Spleen (tissue), 11 donors: ENCODE measurements around the gene PPP1R9B. TPM values are rescaled to one million over a fixed set of nuclear protein-coding genes. Genes with fewer than 3 reads are reported as not detected.

Experiments
- DNase-seq: peaks from one replicate; pipeline ENCODE4 v3.0.0-alpha.2; 2020
- H3K27ac ChIP-seq, 8 donors: fragments of 200-600 bp; sonication (generic) in 7 of 8; 1 replicate in 4 of 8; 2 replicates in 4 of 8; pipeline versions ENCODE4 v1.5.0 to v1.8.0; 2016 to 2021; ENCODE audit warnings: inconsistent platforms in 4 of 8, mild to moderate bottlenecking in 4 of 8, moderate library complexity in 1 of 8
- H3K27me3 ChIP-seq, 7 donors: fragments of 200-600 bp; sonication (generic) in 6 of 7; replicated peaks in 1 of 7; 1 replicate in 4 of 7; 2 replicates in 3 of 7; pipeline versions ENCODE4 v1.5.0 to v1.8.0; 2016 to 2021; ENCODE audit warnings: inconsistent platforms in 3 of 7, mild to moderate bottlenecking in 1 of 7
- H3K36me3 ChIP-seq, 6 donors: fragments of 200-600 bp; sonication (generic) in 5 of 6; 1 replicate in 4 of 6; 2 replicates in 2 of 6; pipeline versions ENCODE4 v1.5.0 to v1.8.0; 2016 to 2021; ENCODE audit warnings: inconsistent platforms in 2 of 6
- H3K4me1 ChIP-seq, 6 donors: fragments of 200-600 bp; sonication (generic) in 5 of 6; 1 replicate in 3 of 6; 2 replicates in 3 of 6; pipeline versions ENCODE4 v1.5.0 to v1.8.0; 2016 to 2021; ENCODE audit warnings: inconsistent platforms in 3 of 6
- H3K4me3 ChIP-seq, 8 donors: fragments of 200-600 bp; sonication (generic) in 7 of 8; 1 replicate in 4 of 8; 2 replicates in 4 of 8; pipeline versions ENCODE4 v1.5.0 to v1.8.0; 2016 to 2021; ENCODE audit warnings: inconsistent platforms in 4 of 8, mild to moderate bottlenecking in 4 of 8, moderate library complexity in 2 of 8
- H3K9me3 ChIP-seq, 8 donors: fragments of 200-600 bp; sonication (generic) in 7 of 8; 1 replicate in 4 of 8; 2 replicates in 4 of 8; pipeline versions ENCODE4 v1.5.0 to v1.8.0; 2016 to 2021; ENCODE audit warnings: inconsistent platforms in 4 of 8
- POLR2A ChIP-seq, 3 donors: fragments of 450-650 bp; IDR thresholded peaks; one replicate each; pipeline ENCODE4 v1.5.1; 2017; ENCODE audit warnings: antibody characterized with exemption in 3 of 3, mild to moderate bottlenecking in 1 of 3
- POLR2AphosphoS5 ChIP-seq, 3 donors: sonication (generic); formaldehyde crosslinking; IDR thresholded peaks; one replicate each; pipeline ENCODE4 v1.5.1; 2017; ENCODE audit warnings: antibody characterized with exemption in 3 of 3
- WGBS, 5 donors: extraction: QIAGEN DNeasy Blood & Tissue Kit in 3 of 5; methylation state at CpG; one replicate each; pipeline versions ENCODE4 v1.1.5 to v1.1.7; 2013 to 2018; 5-methylcytosine and 5-hydroxymethylcytosine counted together
- intact Hi-C: fragments of 100-400 bp; cut with DNase I; formaldehyde crosslinking; loops from one replicate; pipeline ENCODE4 v1.15.0; 2023; ENCODE audit warnings: low total_unique reads
- polyA plus RNA-seq, 3 donors: library from polyadenylated mRNA; stranded (reverse); fragments of 200-250 nt; gene quantifications; one replicate each; pipeline ENCODE4 v1.2.1, GENCODE V29; 2013
- total RNA-seq, 7 donors: library from RNA; depleted of rRNA in 3 of 7; stranded (reverse); fragments of >200 nt in 3 of 7; fragmentation: NEBNext Ultra II Directional in 4 of 7; extraction: Animal tissue kit (Norgen Biotek cat#: 25700) in 4 of 7; gene quantifications; one replicate each; pipeline versions ENCODE4 v1.1.0 to v1.2.1, GENCODE V29; 2016 to 2021
- TF ChIP-seq, protein P1 (sequence below), 11 experiments: fragments of 200-600 bp in 7 of 11; fragments of 450-650 bp in 4 of 11; sonication (generic) in 4 of 11; IDR thresholded peaks in 8 of 11; conservative IDR thresholded peaks in 3 of 11; 1 replicate in 7 of 11; 2 replicates in 4 of 11; pipeline versions ENCODE4 v1.4.0 to v1.8.0; 2016 to 2021; ENCODE audit warnings: antibody characterized with exemption in 11 of 11, inconsistent platforms in 4 of 11, mild to moderate bottlenecking in 1 of 11
- donor health status: healthy with polysubstance abuse.
- donor health status: DM: no; HTN: no; CAD: no; lungs with moderate emphysema.
- donor health status: DM: no; HTN: no; CAD: no.
- donor health status: Bipolar disorder and iron deficiency.
- donor health status: healthy.
- donor health status: DM: no; HTN: no; CAD: no.
- donor health status: DM: yes; HTN: yes; CAD: no.

The PPP1R9B gene
- total and polyA plus RNA-seq, 10 donors: 30.0 to 136 (median 86.2) TPM

DNA sequence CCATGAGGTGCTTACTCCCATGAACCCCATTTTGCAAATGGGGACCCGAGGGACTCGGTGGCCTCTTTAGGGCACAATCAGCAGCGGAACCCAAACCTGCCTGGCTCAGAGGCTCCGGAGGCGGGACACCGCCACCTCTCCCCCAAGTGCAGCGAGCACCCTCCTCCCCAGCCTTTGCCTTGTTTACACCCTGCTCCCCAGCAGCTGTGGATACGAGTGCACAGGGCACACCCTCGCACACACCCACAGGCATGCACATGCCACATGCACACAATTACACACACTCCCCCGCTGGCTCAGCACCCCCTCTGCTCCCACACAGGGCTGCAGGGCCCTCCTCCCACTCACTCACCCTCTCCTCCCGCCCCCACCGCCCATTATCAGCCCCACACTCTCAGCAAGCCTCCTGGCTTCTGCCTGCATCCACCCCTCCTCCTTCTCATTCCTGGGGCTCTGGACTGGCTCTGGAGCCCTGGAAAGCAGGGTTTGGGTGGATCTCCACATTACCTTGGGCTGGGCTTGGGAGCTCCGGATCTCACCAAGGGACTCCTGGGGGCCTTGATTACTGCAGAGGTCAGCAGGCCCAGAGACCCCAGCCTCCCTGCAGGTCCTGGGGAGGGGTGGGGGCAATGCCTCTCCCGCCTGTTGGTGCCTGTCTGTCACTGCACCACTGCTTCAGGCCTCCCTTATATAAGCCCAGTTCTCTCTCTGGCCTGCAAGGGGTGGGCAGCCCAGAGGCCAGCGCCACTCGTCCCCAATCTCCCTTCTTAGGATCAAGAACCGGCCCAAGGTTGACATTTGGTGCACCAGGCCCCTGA is 48.9 kb downstream of the PPP1R9B start:
- Histone ChIP-seq H3K27ac (peak overlapping the region in 5 of 8 donors; percentile 32 to 56 (median 51)), H3K4me3 (no peak overlapping the region), H3K27me3 (no peaks in the 10 kb centered on the region), H3K36me3 (peaks cover 0 to 94% (median 37%) of the 10 kb centered on the region in 6 donors), H3K9me3 (no peaks in the 10 kb centered on the region), H3K4me1 (peaks cover 3 to 55% (median 24%) of the 10 kb centered on the region in 6 donors)
- TF ChIP-seq POLR2A (IDR thresholded peaks at IDR 0.05): no peak
- TF ChIP-seq, protein P1, sequence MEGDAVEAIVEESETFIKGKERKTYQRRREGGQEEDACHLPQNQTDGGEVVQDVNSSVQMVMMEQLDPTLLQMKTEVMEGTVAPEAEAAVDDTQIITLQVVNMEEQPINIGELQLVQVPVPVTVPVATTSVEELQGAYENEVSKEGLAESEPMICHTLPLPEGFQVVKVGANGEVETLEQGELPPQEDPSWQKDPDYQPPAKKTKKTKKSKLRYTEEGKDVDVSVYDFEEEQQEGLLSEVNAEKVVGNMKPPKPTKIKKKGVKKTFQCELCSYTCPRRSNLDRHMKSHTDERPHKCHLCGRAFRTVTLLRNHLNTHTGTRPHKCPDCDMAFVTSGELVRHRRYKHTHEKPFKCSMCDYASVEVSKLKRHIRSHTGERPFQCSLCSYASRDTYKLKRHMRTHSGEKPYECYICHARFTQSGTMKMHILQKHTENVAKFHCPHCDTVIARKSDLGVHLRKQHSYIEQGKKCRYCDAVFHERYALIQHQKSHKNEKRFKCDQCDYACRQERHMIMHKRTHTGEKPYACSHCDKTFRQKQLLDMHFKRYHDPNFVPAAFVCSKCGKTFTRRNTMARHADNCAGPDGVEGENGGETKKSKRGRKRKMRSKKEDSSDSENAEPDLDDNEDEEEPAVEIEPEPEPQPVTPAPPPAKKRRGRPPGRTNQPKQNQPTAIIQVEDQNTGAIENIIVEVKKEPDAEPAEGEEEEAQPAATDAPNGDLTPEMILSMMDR (IDR thresholded peaks at IDR 0.05 in 8 of 11, conservative IDR thresholded peaks at IDR 0.05 in 3 of 11): no peak
- TF ChIP-seq POLR2AphosphoS5 (IDR thresholded peaks at IDR 0.05): peak in 2 of 3 donors; percentile 52 to 53
- WGBS, 5 donors: 80 to 97% (median 84%) methylated on average over 14 to 17 of the region's 17 CpGs
- intact Hi-C loops: no loop called here
- no peak for DNase-seq

- no peak for TF ChIP-seq POLR2A (IDR thresholded peaks at IDR 0.05)
- TF ChIP-seq, protein P1 (IDR thresholded peaks at IDR 0.05 in 8 of 11, conservative IDR thresholded peaks at IDR 0.05 in 3 of 11): no peak
- TF ChIP-seq POLR2AphosphoS5 (IDR thresholded peaks at IDR 0.05): no peak
- intact Hi-C loops: no loop called here
- peaks cover 9 to 61% (median 31%) of the 10 kb centered on the region in 6 donors for H3K4me1 ChIP-seq
- no peaks in the 10 kb centered on the region for H3K27me3 ChIP-seq
- no peak overlapping the region for H3K4me3 ChIP-seq
- no peak for DNase-seq
- H3K36me3 ChIP-seq: peaks cover 0 to 87% (median 31%) of the 10 kb centered on the region in 6 donors
- no peaks in the 10 kb centered on the region for H3K9me3 ChIP-seq
- H3K27ac ChIP-seq: peak overlapping the region in 1 of 8 donors; percentile 48
- WGBS, 5 donors: 68 to 87% (median 75%) methylated on average over 15 of the region's 15 CpGs
Measured at GRCh38 chr17:50100921-50101345, 49.5 kb downstream of the PPP1R9B start.

DNA sequence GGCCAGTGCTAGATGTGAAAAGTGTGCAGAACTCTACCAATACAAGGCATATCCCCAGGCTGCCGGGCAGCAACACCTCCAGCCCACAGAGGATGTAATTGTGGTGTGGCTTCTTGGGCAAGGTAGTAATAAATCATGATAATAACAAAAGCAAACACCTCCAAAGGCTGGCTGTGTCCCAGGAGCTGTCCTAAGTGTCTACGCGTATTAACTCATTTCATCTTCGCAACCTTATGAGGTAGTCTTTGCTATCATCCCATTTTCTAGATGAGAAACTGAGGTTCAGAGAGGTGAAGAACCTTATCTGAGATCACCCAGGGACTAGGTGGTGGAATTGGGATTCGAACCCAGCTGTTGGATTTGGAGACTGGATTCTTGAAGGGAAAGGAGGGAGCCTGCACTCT is 50.0 kb downstream of the PPP1R9B start:
- H3K9me3 ChIP-seq: no peaks in the 10 kb centered on the region
- DNase-seq: no peak
- H3K27ac ChIP-seq: no peak overlapping the region
- H3K27me3 ChIP-seq: no peaks in the 10 kb centered on the region
- peaks cover 0 to 83% (median 28%) of the 10 kb centered on the region in 6 donors for H3K36me3 ChIP-seq
- intact Hi-C loops: no loop called here
- TF ChIP-seq POLR2A (IDR thresholded peaks at IDR 0.05) (no peak), POLR2AphosphoS5 (IDR thresholded peaks at IDR 0.05) (no peak)
- TF ChIP-seq, protein P1 (IDR thresholded peaks at IDR 0.05 in 8 of 11, conservative IDR thresholded peaks at IDR 0.05 in 3 of 11): no peak
- WGBS, 5 donors: 75 to 81% (median 77%) methylated on average over 5 of the region's 5 CpGs
- H3K4me3 ChIP-seq: no peak overlapping the region
- H3K4me1 ChIP-seq: peaks cover 14 to 66% (median 34%) of the 10 kb centered on the region in 6 donors

GRCh38 chr17:50099003-50099402 is 51.5 kb downstream of the PPP1R9B start:
- H3K36me3 ChIP-seq: peaks cover 0 to 72% (median 26%) of the 10 kb centered on the region in 6 donors
- WGBS, 5 donors: 75 to 87% (median 84%) methylated on average over 5 of the region's 5 CpGs
- H3K27ac ChIP-seq: no peak overlapping the region
- no peak overlapping the region for H3K4me3 ChIP-seq
- no peaks in the 10 kb centered on the region for H3K9me3 ChIP-seq
- DNase-seq: no peak
- peaks cover 14 to 78% (median 39%) of the 10 kb centered on the region in 6 donors for H3K4me1 ChIP-seq
- intact Hi-C loops: no loop called here
- TF ChIP-seq POLR2A (IDR thresholded peaks at IDR 0.05): no peak
- no peaks in the 10 kb centered on the region for H3K27me3 ChIP-seq
